ENCODE results near the gene PFDN5.

DNA sequence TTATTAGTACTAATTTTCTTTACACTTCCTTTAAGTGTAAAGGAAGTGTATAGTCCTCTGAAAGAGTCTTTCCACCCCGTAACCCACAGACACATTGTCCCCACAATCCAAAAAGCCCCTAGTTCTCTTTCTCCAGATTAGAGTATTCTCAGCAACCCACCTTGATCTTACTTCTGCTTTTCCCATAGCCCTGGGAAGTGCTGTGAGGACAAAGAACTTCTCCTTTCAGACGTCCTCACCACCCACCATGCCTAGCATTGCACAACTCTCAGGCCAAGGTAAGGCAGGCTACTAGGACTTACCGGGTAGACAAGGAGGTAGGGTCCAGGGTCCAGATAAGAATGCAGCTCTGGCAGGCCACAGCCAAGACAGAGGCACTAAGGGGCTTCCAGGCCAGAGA is 18.7 kb downstream of the PFDN5 start:
- TF ChIP-seq EP300 (IDR thresholded peaks at IDR 0.05) = no peak
- TF ChIP-seq CTCF (IDR thresholded peaks at IDR 0.05) = no peak
- TF ChIP-seq POLR2AphosphoS5 (IDR thresholded peaks at IDR 0.05) = no peak
- TF ChIP-seq POLR2A (IDR thresholded peaks at IDR 0.05) = no peak
